NCI-H526 treated with DMSO at 0.1 percent for 48 hours (cell line): ENCODE measurements around the gene KPNB1.

ENCODE experiments used
- DNase-seq: peaks from one replicate; lab custom pipeline; 2025; lab: John Stamatoyannopoulos, UW

Gene KPNB1

DNA sequence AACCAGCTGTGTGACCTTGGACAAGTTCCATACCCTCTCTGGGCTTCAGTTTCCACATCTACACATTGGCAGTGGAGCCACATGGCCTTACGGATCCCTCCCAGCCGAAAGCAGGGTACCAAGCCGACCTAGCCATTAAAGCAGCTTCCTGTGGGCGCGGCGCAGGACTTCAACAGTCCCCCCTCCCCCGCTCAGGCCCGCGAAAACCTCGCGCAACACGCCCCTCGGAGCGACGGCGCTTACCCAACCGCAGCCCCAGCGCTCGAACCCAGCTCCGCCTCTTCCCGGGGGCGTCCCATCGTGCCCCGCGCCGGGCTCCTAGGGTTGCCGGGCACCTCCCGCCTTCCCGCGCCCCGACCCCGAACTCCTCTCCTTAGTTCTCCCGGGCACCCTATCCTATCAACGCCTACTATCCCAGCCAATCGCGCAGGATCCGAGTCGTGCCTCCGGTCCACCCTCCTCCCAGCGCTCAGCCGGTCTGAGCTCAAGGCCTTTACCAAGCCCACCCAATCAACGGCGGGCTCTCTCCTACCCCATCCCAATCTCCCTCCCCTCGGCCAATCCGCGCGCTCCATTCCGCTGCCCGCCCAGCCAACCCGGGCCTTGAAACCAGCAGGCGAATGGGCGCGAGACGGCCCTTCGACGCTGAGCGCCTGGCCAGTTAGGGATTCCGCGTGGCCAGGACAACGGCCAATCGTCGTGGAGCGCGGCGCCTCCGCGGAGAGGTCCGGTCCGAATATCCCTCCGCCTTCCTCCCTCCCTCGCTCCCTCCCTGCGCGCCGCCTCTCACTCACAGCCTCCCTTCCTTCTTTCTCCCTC is at the start of gene KPNB1:
Gene KPNB1 (plus strand): TSS at position 767 of the 819 bp plus-strand sequence. CDS start 326 bp downstream, outside the sequence.
- DNase-seq = peak; percentile 99

DNA sequence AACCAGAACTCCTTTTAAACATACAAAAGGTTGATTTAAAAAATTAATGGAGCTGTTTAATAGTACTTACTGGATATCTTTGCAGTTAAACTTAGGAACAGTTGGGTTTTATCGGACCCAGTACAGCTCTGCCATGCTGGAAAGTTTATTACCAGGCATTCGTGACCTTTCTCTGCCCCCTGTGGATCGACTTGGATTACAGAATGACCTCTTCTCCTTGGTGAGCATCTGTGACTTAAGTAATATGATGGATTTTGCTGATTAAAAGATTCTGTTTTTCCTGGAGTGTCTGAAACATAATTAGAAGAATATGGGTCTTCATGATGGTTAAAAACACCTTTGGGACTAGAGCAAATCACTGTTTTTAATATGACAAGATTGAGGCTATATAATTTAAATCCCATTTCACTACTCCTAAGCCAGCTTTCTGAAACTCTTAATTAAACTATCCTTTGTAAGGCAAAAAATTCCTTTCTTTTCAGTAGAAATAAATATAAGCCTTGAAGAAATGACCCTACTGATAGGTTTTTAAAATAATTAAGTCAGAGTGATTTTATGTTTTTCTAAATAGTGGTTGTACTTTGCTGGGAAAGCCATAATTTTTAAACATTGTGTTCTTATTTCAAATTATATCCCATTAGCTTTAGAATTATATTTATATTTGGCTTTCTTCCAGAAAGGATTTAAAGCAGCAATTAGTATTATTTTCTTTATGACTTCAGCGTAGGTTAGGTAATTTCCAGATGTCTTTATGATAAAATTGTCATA is 45.7 kb upstream of the KPNB1 start:
- no peak for DNase-seq

DNA sequence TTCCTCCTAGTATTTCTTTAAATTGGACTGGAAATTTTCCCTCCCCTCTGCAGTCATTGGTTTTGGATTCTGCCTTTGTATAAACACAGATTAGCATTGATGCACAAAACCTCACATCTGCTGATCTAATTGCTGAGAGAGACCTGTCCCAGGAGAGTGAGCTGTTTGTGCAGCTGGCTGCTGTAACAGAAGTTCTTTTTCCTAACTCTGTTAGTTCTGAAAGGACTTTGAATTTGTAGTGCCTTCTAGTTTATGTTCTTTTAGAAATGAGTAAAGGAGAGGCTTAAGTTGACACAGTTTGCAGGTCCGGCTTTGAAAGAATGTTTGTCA is 45.2 kb upstream of the KPNB1 start:
- peak; percentile 23 for DNase-seq

DNA sequence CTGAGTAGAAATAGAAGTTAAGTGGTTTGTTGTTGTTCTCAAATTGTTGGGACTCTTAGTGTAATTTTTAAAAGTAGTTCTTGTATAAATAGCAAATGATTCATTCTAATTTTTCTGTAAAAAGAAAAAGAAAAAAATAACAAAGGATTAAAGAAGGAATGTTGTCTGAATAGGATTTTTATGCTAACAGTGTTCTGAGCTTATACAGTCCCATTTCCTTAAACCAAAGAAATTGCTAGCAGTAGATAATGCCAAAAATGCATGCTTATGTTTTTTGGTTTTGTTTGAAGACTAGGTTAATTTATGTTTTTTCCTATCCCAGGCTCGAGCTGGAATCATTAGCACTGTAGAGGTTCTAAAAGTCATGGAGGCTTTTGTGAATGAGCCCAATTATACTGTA is 44.7 kb upstream of the KPNB1 start:
- DNase-seq = no peak

DNA sequence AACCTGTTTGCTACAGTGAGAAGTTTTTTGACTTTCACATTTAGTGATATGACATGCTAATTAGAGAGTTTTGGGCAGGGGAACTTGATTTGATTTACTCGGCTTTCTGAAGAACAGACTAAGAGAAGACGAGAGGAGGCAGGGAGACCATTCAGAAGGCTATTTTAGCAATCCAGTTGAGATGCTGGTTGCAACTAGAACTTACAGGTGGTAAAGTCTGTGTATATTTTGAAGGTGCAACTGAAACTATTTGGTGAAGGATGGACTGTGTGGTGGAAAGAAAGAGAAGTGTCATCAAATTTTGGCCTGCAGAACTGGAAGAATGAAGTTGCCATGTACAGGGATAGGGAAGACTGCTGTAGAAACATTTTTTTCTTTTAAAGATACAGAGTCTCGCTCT is 42.2 kb upstream of the KPNB1 start:
- no peak for DNase-seq

DNA sequence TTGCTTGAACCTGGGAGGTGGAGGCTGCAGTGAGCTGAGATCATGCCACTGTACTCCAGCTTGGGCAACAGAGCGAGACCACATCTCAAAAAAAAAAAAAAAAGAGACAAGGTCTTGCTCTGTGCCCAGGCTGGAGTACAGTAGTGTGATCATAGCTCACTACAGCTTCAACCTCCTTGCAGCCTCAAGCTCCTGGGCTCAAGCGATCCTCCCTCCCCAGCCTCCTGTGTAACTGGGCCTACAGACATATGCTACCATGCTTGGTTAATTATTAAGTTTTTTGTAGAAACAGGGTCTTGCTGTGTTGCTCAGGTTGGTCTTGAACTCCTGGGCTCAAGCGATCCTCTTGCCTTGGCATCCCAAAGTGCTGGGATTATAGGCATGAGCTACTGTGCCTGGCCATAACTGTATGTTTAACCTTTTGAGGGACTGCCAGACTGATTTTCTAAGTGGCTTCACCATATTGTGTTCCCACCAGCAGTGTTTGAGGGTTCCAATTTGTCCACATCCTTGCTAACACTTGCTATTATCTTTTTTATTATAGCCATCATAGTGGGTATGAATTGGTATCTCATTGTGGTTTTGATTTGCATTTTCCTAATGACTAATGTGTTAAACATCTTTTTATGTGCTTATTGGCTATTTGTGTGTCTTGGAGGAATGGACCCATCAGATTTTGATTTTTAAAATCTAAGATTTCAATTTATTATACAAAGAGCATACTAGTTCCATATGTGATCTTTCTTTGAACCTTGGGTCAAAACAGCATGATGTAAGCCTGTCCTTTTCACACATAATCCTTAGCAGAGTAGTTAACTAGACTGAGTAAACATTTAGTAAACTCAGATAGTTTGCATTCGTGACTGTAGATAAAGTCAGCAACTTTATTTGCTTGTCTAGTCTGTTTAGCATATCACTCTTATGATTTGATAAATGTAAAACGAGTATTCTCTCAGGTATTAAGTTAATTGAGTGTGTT is 38.1 kb upstream of the KPNB1 start:
- DNase-seq = peak; percentile 75

DNA sequence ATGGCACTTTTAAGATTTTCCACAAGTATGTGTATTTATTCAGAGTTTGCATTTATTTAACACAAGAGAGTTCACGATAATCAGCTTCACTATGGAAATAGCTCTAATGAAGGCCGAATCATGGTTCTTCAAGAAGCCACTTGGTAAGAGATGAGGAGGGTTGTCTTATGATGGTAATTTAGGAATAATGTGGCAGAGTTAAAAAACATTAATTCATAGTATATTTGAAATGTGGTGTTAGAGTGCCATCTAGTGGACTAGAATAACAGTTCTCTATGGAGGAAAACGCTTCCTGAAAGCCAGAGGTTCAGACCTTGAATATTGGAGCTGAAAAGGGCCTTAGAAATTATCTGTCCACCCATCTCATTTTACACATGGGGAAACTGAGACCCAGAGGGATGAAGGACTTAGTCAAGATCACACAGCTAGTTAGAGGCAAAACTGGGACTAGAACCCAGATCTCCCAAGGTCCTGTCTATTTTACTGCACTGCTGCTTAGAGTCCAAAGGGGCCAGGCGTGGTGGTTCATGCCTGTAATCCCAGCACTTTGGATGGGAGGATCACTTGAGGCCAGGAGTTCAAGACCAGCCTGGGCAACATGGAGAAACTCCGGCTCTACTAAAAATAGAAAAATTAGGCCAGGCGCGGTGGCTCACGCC is 33.8 kb upstream of the KPNB1 start:
- peak; percentile 39 for DNase-seq

DNA sequence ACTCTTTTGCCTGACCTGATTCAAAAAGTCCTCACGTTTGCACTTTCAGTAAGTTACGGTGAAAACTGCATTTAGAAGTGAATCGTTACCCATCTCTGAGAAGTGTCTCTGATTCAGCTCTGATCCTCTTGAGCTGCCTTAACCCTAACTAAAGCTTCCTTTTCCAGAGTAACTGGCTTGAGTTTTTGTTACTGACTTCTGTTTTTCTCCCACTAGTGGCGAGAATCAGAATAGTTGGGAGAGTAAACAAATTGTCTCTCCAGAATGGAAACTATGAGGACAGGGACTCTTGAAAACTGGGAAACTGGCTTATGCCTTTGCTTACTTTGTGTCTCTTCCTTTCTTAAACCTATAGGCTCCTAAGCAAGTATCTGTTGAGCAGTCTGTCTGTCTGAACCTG is 31.3 kb upstream of the KPNB1 start:
- DNase-seq = no peak

DNA sequence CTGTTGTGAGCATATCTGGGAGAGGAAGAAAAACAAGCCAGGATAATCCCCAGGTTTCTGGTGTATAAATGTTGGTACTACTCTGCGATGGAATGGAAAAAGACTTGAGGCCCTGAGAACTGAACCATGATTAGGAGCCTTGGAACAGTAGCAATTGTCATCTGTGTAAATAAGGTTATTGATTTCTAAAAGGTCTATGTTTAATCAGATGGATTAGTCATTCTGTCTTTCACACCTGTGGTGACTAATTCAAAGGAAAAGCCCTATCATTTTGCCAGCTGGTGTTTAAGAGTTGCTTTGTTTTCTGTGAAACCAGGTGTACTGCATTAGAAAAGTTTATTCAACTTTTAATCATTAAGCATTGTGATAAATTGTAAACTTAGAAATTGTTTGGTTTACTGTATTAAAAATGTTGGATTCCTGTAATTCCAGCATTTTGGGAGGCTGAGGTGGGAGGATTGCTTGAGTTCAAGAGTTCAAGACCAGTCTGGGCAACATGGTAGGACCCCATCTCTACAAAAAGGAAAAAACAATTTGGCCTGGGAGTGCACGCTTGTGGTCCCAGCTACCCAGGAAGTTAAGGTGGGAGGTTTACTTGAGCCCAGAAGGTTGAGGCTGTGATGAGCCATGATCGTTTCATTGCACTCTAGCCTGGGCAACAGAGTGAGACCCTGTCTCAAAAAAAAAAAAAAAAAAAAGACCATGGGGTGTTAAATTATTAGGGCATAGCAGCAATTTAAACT is 29.0 kb upstream of the KPNB1 start:
- DNase-seq = no peak

DNA sequence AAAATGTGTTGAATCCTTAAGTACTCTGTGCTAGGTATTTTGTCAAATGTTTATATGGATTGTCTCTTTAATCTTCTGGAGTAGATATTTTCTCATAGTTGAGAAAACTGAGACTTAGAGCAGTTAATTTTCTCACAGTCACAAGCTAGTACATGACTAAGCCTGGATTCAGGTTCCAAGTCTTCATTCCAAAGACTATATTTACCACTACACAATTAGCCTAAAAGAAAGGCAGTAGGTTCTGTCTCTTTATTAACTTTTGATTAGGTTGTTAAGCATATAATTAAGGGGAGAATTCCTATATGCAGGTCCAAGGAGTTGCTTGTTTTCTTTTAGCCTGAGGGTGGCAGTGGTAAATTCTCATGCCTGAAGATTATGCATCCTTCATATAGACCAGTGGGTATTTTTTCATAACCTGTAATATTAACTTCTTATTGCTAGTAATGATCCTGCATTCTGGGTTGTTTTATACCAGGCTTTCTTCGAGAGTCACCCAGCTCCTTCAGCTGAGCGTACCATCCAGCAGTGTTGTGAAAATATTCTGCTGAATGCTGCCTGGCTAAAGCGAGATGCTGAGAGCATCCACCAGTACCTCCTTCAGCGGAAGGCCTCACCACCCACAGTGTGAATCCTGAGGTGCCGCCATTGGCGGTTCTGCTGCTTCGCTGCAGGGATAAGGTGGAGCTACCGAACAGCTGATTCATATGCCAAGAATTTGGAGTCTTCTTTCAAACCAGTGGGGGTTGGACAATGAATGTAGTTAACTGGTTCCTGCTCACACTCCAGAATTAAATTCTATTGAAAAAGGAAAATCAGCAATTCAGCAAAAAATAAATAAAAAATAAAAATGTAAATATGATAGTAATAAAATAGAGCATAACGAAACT is 28.2 kb upstream of the KPNB1 start:
- no peak for DNase-seq

DNA sequence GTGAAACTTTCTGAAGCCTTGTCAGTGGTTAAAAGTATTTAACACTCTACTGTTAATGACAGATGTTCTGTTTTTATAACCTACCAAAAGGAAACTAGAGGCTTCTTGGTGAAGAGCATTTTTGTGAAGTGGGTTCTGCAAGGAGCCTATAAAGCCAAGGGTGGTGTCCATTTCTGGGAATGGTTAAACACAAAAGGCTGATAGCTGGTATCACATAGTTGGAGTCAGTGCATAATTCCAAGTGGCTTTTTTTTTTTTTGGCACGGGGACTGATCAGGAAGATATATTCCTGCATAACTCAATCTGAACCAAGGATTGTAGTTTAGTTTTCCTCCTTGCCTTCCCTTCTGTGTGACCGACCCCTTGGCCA is 27.6 kb upstream of the KPNB1 start:
- no peak for DNase-seq

DNA sequence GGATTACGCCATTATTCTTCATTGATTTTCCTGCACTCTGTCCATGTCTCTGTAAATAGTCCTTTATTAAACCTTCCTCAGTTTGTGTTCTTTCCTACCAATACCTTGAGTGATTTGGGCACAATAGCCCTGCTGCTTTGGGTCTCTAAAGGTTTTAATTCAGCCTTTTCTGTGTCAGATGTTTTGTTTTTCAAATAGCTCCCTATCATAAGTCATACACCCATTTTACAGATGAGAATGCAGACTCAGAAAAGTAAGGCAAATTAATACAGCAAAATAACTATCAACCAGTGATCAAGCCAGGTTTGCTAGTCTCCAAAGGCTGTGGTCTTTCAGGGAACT is 25.0 kb upstream of the KPNB1 start:
- DNase-seq = no peak

DNA sequence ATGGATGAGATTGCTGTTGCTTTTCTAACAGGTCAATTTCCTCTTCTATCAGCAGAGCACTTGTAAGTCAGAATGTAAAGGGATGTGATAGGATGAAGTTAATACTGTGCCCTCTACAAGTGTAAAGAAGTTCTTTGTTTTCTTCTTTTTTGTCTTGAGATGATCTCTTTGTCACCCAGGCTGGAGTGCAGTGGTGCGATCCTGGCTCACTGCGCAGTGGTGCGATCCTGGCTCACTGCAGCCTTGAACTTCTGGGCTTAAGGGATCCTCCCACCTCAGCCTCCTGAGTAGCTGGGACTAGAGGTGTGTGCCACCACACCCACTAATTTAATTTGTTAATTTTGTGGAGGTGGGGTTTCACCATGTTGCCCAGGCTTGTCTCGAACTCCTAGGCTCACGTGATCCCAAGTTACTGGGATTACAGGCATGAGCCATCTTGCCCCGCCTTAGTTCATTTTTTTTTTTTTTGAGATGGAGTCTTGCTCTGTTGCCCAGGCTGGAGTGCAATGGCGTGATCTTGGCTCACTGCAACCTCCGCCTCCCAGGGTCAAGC is 21.6 kb upstream of the KPNB1 start:
- DNase-seq = no peak

DNA sequence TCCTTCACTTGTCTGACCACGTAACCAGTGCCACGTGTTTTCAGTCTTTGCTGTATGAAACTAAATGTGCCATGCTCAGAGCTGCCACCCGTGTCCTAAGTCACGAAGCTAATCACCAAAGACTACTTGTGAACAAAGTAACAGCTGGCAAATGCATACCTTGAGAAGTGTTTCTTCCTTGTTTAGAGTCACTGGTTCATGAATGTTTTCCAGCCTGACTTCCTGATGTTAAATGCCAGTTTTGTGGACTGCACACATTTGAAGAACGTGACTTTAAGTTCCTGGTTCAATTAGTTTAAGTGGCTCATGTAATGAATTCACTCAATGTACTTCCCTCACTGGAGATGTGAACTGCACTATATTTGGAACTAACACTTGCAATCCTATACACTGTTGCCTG is 19.9 kb upstream of the KPNB1 start:
- no peak for DNase-seq

DNA sequence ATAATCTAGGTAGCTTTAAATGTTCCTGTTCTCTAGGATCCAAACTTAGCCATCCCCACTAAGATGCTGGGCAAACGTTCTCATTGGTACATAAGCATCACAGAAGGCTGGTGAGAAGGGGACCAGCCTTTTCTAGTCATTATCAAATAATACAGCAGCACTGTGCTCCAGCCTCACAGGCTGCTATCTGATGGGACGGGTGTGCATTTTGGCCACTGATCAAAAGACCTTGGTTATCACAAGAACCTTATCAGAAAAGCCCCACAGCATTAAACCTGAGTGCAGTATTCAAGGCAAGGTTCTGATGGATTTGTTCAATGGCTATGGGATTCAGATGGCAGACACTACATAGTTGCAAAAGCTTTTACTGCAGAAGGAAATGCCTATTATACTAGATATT is 19.1 kb upstream of the KPNB1 start:
- DNase-seq = no peak

DNA sequence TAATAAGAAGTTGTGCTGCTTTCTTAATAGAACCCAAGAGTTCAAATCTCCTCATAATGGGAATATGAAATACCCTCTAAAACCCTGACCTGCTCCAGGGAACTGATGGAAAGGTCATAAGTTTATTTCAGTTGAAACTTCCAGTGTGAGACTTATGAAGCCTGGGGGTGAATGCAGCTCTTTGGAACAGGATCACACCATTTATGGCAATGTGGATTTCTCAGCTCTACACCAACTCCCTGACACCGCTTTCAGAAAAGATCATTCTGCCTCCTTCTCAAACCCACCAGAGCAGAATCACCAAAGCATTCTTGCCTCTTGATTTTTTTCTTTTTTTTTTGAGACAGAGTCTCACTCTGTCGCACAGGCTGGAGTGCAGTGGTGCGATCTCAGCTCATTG is 16.7 kb upstream of the KPNB1 start:
- no peak for DNase-seq

DNA sequence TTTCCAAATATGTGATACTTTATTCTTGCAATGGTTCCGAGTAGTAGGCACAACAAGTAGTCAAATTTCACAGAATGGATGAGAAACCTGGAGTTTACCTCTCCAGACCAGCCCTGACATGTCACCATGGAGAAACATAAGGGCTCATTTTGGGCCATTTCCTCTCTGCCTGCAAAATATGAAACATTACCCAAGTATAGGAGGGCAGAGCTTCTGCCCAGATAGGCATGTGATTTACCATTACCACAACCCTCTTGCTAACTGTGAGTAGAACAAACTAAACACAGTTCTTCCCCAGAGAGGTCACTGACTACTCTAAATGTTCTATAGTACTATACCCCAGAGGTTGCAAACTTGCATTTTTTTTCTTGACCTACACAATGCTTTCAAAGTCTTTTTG is 15.7 kb upstream of the KPNB1 start:
- DNase-seq = no peak

DNA sequence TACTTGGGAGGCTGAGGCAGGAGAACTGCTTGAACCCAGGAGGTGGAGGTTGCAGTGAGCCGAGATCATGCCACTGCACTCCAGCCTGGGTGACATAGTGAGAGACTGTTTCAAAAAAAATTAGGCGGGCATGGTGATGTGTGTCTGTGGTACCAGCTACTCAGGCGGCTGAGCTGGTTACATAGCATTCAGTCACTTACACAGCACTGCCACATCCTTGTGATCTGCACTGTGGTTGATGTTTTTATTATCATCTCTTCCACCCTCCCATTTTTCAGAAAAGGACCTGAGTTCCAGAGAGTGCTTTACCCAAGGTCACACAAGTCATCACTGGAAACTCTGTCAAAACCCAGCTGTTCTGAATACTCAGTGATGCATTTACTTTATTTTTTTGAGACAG is 14.8 kb upstream of the KPNB1 start:
- no peak for DNase-seq

DNA sequence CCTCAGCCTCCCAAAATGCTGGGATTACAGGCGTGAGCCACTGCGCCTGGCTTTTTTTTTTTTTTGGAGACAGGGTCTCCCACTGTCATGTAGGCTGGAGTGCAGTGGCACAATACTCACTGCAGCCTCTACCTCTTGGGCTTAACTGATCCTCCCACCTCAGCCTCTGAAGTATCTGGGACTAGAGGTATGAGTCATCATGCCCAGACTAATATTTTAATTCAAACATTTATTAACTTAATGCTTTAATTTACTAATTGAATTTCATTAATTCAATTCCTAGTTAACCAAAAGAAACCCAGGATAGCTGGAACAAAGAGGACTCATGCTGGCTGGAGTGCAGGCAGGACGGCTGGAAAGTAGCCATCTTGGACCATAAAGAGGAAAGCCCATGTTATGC is 14.0 kb upstream of the KPNB1 start:
- no peak for DNase-seq
